Mucosa of rectum (tissue), 2 donors: Measurements from ENCODE around the gene MACROD2.

Source experiments
- H3K27ac ChIP-seq, 2 donors: one replicate each; pipeline ENCODE4 v1.7.0; 2013; ENCODE audit warnings: inconsistent platforms in 2 of 2, low read depth in 2 of 2, low read length in 2 of 2
- H3K27me3 ChIP-seq, 2 donors: one replicate each; pipeline ENCODE4 v1.7.0; 2013; ENCODE audit warnings: low read length in 2 of 2; ENCODE audit not compliant: control insufficient read depth in 2 of 2, insufficient read depth in 2 of 2
- H3K36me3 ChIP-seq, 2 donors: one replicate each; pipeline ENCODE4 v1.7.0; 2013; ENCODE audit warnings: low read length in 2 of 2; ENCODE audit not compliant: control insufficient read depth in 2 of 2, insufficient read depth in 2 of 2
- H3K4me1 ChIP-seq, 2 donors: one replicate each; pipeline ENCODE4 v1.7.0; 2013; ENCODE audit warnings: low read length in 2 of 2, mild to moderate bottlenecking in 1 of 2; ENCODE audit not compliant: control insufficient read depth in 2 of 2, insufficient read depth in 2 of 2
- H3K4me3 ChIP-seq, 2 donors: one replicate each; pipeline ENCODE4 v1.7.0; 2013; ENCODE audit warnings: low read length in 2 of 2
- H3K9ac ChIP-seq, 2 donors: one replicate each; pipeline ENCODE4 v1.7.0; 2013; ENCODE audit warnings: low read length in 2 of 2, low read depth in 1 of 2, mild to moderate bottlenecking in 1 of 2
- H3K9me3 ChIP-seq, 2 donors: one replicate each; pipeline ENCODE4 v1.7.0; 2013; ENCODE audit warnings: low read length in 2 of 2; ENCODE audit not compliant: control insufficient read depth in 2 of 2
- donor health status: healthy.
- donor health status: Normal muscosa, but diverticular disease.

The MACROD2 gene

DNA sequence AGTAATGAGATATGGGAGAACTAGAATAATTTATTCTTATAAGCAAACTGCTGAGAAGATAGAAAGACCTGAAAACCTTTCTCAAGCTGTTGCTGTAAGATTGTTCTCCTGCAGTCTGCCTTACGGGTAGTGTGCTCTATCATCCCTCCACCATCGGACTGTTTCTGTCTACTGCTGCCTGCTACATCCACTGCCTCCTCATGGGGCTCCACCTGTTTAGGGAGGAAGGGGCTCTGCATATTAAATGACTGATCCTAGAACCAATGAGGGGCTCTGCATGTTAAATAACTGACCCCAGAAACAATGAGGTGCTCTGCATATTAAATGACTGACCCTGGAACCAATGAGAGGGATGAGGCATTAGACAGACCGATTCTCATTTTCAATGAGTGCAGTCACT, 1923.3 kb downstream of the MACROD2 start:
- Histone ChIP-seq H3K4me1 (no peaks in the 10 kb centered on the region), H3K4me3 (no peak overlapping the region), H3K9ac (no peak overlapping the region), H3K27me3 (no peaks in the 10 kb centered on the region), H3K9me3 (no peaks in the 10 kb centered on the region), H3K36me3 (no peaks in the 10 kb centered on the region), H3K27ac (no peak overlapping the region)

DNA sequence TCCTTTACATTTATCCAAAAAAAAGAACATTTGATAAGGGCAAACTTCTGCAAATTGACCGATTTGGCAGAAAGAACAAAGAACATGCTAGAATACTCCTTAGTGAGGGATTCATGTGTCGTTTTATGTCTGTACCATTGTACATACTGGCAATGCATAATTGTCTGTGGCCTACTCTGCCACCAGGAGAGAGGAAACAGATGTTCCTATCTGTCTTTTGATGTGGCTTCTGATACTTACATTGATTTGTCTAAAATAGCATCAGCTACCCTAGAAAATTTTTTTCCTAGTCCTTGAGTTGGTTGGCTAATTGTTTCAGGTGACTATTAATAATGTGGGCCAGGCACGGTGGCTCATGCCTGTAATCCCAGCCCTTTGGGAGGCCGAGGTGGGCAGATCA, 1923.8 kb downstream of the MACROD2 start:
- Histone ChIP-seq H3K9ac (no peak overlapping the region), H3K9me3 (no peaks in the 10 kb centered on the region), H3K27me3 (no peaks in the 10 kb centered on the region), H3K4me3 (no peak overlapping the region), H3K36me3 (no peaks in the 10 kb centered on the region), H3K27ac (no peak overlapping the region), H3K4me1 (no peaks in the 10 kb centered on the region)

DNA sequence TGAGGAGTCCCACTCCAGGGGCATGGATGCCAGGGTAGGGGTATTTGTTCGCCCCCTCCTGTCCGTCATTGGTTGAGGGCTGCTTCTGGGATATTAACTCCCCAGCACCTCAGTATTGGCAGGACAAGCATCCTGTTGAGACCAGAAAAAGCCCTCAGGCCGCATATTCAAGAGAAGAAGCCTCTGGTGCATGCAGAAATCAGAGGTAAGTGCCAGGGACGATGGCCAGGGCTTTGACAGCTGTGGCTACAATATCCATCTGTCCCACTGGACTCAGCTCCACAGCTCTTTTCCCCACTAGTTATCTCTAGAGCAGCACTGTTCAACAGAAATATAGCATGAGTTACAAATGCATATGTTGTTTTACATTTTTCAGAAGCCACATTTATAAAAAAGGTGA, 1926.6 kb downstream of the MACROD2 start:
- no peak overlapping the region for H3K27ac ChIP-seq
- no peak overlapping the region for H3K9ac ChIP-seq
- no peaks in the 10 kb centered on the region for H3K27me3 ChIP-seq
- H3K4me1 ChIP-seq, result no peaks in the 10 kb centered on the region
- H3K9me3 ChIP-seq, result no peaks in the 10 kb centered on the region
- no peak overlapping the region for H3K4me3 ChIP-seq
- H3K36me3 ChIP-seq, result no peaks in the 10 kb centered on the region

DNA sequence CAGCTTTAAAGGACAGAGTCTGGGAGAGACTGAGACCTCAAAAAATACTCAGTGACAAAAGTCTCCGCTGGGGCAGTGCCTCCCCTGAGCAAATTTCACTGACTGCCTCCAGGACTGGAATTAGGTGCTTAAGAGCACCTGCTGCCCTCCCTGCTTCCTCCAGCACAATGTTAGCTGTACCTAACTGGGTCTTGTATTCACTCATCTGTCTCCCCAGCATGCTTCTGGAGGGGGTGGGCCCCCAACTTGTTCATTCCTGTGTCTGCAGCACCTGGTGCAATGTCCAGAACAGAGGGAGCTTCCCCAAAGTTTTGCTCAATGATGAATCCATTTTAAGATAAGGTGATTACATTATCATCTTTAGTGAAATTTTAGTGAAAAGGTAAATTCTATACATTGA, 1927.2 kb downstream of the MACROD2 start:
- H3K4me1 ChIP-seq, result no peaks in the 10 kb centered on the region

DNA sequence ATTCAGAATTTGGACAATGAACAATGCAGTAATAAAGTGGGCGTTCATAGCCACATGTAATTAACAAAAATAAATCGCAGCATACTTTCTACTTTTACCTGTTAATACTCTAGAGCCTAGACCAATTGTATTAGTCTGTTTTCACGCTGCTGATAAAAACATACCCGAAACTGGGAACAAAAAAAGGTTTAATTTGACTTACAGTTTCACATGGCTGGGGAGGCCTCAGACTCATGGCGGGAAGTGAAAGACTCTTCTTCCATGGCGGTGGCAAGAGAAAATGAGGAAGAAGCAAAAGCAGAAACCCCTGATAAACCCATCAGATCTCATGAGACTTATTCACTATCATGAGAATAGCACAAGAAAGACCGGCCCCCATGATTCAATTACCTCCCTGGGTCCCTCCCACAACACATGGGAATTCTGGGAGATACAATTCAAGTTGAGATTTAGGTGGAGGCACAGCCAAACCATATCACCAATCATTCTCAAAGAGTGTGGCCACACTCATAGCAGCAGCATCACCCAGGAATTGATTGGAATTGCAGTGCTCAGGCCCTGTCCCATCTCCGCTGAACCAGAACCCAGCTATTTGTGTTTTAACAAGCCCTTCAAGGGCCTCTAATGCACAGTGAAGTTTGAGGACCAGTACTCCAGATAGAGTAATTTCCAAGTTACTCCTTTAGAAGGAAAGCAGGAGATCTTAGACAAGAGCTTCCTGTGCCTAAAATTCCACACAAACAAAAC, 1927.9 kb downstream of the MACROD2 start:
- Histone ChIP-seq H3K27ac (no peak overlapping the region), H3K27me3 (no peaks in the 10 kb centered on the region), H3K9ac (no peak overlapping the region), H3K4me1 (no peaks in the 10 kb centered on the region), H3K4me3 (no peak overlapping the region), H3K9me3 (no peaks in the 10 kb centered on the region), H3K36me3 (no peaks in the 10 kb centered on the region)

More for the DNA sequence above, 1927.2 kb downstream of the MACROD2 start:
- H3K27me3 ChIP-seq, result no peaks in the 10 kb centered on the region
- no peak overlapping the region for H3K4me3 ChIP-seq
- H3K9me3 ChIP-seq, result no peaks in the 10 kb centered on the region
- no peaks in the 10 kb centered on the region for H3K36me3 ChIP-seq
- no peak overlapping the region for H3K27ac ChIP-seq
- no peak overlapping the region for H3K9ac ChIP-seq

DNA sequence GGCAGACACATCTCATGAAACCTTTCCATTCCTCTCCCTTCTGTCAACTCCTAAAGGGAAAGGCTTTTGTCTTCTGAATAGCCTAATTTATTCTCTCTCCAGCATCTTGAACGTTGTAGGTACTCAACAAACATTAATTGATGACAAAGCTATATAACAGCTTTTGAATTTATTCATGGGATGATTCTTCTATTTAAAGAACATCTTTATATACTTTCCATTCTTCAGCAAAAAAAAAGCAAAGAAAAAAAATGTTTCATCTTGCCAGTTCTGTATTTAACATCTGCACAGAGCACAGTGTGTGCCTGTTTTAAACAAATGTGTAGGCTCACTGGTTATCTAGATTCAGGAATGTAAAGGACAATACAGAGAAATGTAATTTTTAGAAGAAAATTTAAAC, 1929.2 kb downstream of the MACROD2 start:
- H3K9ac ChIP-seq, result no peak overlapping the region
- no peak overlapping the region for H3K27ac ChIP-seq
- no peaks in the 10 kb centered on the region for H3K4me1 ChIP-seq
- no peaks in the 10 kb centered on the region for H3K9me3 ChIP-seq
- no peaks in the 10 kb centered on the region for H3K27me3 ChIP-seq
- H3K4me3 ChIP-seq, result no peak overlapping the region
- no peaks in the 10 kb centered on the region for H3K36me3 ChIP-seq

DNA sequence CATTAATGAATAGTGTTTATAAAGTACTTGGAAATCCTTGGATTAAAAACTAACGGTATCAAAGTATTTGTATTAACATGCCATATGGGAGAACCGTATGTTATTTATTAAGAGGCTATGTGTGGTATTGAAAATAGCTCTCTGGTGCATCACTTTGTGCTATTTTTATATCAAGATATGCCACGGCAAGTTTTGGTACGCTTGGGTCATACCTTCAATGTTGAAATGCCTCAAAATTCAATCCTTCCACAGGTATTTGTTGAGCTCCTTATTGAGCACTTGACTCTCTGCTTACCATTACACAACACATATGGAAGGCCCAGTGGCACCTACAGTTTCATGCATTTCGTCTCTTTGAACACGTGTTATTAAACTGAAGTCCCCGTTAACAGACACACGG, 1930.1 kb downstream of the MACROD2 start:
- Histone ChIP-seq H3K4me3 (no peak overlapping the region), H3K27me3 (no peaks in the 10 kb centered on the region), H3K4me1 (no peaks in the 10 kb centered on the region), H3K9me3 (no peaks in the 10 kb centered on the region), H3K27ac (no peak overlapping the region), H3K36me3 (no peaks in the 10 kb centered on the region), H3K9ac (no peak overlapping the region)

DNA sequence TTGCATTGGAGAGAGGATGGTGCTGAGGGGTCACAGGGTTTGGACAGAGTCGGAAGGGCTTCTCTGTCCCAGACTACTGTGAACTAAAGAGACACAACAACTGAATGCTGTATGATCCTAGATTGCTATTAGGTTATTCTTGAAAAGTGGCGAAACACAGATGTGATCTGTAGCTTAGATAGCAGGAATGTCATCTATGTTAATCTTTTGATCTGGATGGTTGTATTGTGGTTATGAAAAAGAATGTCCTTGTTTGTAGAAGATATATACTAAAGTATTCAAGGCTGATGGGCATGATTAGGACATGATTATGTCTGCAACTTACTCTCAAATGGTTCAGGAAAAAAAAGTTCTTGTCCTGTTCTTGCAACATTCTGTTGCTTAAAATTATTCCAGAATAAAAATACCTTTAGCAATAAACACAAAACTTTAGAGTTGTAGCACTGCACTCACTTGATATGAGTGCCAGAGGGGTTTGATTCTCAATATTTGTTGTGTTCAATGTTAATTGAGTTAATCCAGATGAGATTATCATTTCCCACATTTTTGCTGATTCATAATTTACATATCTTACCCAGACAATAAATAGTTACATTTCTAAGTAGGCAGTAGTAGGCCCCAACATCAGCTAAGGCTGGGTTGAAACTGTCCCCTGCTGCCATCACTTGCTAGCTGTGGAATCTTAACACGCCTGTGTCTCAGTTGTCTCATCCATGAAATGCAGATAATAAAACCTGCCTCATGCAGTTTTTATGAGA, 1932.8 kb downstream of the MACROD2 start:
- no peak overlapping the region for H3K4me3 ChIP-seq
- H3K9ac ChIP-seq, result no peak overlapping the region
- H3K4me1 ChIP-seq, result no peaks in the 10 kb centered on the region
- no peaks in the 10 kb centered on the region for H3K27me3 ChIP-seq
- no peaks in the 10 kb centered on the region for H3K36me3 ChIP-seq
- no peak overlapping the region for H3K27ac ChIP-seq
- no peaks in the 10 kb centered on the region for H3K9me3 ChIP-seq

DNA sequence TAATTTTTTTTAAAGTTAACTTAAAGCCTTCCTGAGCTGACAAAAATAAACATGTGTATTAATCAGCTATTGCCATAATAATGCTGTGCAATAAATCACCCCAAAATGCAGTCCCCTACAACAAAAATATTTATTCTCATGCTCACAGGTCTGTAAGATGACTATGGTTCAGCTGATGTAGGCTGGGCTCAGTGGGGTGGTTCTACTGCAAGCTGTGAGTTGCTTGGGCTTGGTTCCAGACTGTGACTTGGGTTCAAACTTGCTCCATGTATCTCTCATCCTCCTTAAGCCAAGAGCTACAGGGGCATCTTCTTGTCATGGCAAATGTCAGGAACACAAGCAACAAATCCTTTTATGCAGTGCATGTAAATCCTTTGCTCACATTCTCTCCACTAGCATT, 1933.6 kb downstream of the MACROD2 start:
- no peaks in the 10 kb centered on the region for H3K36me3 ChIP-seq
- no peak overlapping the region for H3K9ac ChIP-seq
- no peaks in the 10 kb centered on the region for H3K9me3 ChIP-seq
- no peaks in the 10 kb centered on the region for H3K4me1 ChIP-seq
- no peak overlapping the region for H3K4me3 ChIP-seq
- no peaks in the 10 kb centered on the region for H3K27me3 ChIP-seq
- H3K27ac ChIP-seq, result no peak overlapping the region

DNA sequence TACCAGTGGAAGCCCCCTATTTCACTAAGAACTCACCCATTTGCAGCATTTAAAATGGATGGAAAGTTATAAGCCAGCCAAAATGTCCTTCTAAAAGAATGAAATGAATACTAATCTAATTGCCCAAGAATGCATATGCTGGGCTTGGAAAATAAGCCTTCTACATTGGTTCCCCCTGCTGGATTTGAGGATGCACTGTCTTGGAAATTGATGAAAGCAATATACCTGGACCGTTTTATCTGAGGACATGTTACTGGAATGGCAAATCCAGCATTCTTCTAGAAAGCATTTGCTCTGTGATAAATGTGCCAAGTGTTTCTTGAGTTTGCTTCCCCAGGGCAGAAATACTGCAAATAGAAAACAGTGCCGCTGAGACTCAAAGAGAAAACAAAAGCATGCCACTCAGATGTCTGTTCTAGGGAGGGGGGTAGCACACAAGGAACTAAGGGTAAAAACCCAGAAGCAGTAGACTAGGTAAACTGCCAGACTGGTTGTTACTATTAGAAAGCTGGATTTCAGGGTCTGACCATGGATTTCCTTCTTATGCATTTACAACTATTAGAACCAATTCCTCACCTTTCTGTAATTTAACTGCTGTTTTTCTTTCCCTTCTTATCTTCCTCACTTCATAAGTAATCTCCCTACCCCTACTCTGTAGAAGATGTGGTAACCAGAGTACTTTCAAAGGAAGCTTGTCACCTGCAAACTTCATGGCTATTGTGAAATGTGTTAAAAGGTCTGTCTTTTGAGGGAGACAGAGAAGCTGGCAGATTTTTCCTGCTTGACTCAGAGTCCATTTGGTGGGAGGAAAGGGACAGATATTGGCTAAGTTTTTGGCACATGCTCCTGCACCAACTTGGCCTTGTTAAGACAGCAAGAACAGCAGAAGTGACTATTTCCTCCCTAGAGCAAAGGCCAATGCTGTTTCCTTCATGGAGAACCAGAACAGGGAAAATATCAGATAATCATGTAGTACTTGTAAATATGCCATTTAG, 1935.3 kb downstream of the MACROD2 start:
- Histone ChIP-seq H3K36me3 (no peaks in the 10 kb centered on the region), H3K4me1 (no peaks in the 10 kb centered on the region), H3K9ac (no peak overlapping the region), H3K27ac (no peak overlapping the region), H3K27me3 (no peaks in the 10 kb centered on the region), H3K4me3 (no peak overlapping the region), H3K9me3 (no peaks in the 10 kb centered on the region)
